ENCODE measurements around the gene NKTR.

Gene NKTR

DNA sequence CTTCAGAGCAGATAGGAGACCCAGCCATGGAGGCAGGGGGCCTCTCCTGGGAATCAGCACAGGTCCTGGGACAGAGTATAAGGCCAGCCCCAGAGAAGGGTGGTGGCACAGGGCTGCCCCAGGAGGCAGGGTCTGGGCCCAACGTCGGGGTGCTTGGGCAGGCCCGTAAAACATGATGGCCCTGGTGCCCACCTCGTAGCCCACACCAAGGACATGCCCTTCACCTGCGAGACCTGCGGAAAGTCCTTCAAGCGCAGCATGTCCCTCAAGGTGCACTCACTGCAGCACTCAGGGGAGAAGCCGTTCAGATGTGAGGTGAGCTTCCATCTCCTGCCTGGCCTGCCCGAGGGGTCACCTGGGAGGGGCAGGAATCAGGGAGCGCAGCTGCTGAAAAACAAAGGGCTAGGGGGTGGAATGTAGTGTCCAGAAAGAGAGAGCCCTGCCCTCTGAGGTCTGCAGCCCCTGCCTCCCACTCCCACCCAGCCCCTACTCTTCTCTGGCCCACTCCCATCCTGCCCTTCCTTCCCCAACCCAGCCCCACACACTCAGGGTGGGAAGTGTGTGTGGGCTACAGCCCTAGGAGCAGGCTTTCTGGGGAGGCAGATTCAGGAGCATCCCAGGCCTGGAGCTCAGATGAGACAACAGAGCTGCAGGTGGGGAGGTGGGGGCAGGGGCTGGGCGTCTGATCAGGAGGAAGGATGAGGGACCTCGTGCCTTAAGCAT, 62.5 kb downstream of the NKTR start:
- DNase-seq (ENCODE audit: low read depth), result no peak

DNA sequence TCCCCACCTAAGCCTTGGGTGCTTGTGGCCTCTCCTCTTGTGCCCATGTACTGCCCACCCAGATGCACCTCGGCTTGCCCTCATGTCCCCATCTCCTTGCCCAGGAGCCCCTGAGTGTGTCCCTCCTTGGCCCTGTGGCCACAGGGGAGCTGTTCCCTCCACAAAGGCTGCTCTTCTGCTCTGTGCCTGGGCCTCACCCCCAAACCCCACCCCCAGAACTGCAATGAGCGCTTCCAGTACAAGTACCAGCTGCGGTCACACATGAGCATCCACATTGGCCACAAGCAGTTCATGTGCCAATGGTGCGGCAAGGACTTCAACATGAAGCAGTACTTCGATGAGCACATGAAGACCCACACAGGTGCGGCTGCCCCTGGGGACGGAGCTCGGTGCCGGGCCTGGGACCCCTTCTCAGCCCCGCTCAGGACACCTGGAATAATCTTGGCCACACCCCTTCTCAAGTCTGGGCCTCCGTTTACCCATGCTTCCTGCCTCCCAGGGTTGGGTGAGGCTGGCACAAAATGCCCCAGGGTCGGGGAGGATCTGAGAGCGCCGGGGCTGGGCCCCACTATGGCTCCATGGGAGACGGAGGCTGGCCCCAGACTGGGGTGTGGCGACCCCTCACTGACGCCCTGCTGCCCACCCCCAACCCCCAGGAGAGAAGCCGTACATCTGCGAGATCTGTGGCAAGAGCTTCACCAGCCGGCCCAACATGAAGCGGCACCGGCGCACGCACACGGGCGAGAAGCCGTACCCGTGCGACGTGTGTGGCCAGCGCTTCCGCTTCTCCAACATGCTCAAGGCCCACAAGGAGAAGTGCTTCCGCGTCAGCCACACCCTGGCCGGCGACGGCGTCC, 63.3 kb downstream of the NKTR start:
- no peak for DNase-seq (ENCODE audit: low read depth)

DNA sequence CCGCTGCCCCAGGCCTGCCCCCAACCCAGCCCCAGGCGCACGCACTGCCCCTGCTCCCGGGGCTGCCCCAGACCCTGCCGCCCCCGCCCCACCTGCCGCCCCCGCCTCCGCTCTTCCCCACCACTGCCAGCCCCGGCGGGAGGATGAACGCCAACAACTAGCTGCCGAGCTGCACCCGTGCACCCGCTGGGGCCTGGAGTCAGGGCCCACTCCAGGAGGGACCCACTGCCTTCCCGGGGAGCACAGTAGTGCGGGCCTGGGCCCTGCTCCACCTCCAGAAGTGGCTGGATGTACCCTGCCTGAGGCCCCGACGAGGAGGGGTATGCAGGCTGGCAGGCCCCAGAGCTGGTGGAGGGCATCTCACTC, 63.9 kb downstream of the NKTR start:
- no peak for DNase-seq (ENCODE audit: low read depth)

DNA sequence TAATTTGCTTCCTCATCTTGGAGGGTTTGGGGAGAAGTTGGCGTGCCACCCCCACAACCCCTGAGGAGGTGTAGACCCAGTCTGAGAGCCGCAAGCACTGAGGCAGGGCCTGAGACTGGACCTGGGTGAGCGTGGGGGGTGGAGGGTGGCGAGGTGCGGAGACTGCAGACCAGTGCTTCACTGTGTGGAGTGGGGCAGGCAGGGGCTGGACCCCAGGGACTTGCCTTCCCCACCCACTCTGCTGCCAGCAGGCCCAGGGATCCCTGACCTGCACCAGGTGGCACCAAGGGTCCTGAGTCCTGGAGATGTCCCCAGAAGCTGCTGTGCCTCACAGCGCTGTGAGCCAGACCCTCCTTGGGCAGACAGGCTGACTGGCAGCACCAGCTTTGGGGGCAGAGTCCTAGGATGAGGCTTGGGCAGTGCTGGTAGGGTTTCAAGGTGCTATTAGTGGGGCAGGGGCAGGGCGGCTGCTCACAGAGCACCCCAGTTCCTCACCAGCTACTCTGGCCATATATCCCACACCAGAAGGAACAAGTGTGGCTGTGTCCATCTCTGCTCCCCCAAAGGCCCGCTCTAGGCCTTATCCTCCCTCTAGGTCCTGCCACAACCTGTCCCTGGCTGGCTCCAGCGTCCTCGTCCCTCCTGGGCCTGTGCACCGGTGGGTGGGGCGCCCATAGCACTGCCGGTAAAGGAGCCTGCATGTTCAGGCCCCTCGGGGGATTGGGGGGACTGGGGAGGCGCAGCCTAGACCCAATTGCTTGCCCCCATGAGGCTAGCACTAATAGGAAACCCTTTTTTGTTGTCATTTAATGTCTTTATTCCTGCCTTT, 64.8 kb downstream of the NKTR start:
- no peak for DNase-seq (ENCODE audit: low read depth)

DNA sequence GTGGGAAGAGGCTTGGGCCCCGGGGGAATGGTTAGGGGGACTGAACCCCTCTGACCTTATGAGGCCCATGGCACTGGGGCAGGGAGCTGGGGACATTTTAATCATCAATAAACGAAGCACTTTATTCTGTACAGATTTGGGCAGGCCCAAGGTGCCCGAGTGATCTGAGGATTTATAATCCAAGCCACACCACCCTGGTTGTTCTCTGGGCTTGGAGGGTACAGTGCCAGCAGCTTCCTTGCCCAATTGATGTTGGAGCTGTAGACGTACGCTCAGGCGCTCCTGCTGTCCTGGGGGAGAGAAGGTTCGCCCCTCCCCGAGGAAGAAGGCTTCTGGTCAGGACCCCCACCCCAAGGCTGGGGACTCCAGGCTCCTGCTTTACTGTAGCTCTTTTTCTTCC, 65.5 kb downstream of the NKTR start:
- no peak for DNase-seq (ENCODE audit: low read depth)

DNA sequence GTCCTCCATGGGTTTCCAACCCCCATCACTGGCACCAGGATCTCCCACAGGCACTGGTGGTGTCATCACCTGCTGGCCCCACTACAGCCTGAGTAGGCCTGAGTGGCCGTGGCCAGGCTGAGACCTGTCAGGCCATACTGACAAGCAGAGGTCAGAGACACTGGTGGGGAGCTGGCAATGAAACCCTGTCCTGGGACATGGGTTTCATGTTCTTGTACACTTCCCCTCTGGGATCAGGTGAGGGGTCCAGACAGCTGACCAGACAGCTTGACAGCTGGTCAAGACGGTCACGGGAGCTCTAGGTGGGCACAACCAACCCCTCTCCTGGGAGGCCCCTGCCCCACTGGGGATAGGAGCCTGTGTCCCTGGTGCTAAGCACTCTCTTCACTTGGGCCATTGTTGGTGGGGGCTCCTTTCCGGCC, 66.1 kb downstream of the NKTR start:
- DNase-seq (ENCODE audit: low read depth), result no peak

DNA sequence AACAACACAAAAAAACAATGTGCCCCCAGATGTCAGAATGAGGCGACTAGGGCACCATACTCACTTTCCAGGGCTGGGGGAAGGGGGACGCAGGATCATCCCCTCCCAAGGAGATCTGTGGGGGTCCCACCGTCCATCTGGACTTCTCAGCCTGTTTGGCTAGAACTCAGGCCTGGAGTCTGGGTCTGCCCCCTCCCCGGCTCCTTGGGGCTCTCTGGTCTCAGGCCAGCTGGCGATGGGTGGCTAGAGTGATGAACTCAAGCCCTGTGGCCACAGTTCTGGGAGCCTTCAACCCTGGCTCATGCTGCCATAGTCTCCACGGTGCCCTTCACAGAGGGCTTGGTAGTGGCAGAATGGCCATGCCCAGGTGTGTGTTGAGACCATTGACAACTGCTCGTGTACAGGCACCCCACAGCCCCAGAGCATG, 66.6 kb downstream of the NKTR start:
- no peak for DNase-seq (ENCODE audit: low read depth)

DNA sequence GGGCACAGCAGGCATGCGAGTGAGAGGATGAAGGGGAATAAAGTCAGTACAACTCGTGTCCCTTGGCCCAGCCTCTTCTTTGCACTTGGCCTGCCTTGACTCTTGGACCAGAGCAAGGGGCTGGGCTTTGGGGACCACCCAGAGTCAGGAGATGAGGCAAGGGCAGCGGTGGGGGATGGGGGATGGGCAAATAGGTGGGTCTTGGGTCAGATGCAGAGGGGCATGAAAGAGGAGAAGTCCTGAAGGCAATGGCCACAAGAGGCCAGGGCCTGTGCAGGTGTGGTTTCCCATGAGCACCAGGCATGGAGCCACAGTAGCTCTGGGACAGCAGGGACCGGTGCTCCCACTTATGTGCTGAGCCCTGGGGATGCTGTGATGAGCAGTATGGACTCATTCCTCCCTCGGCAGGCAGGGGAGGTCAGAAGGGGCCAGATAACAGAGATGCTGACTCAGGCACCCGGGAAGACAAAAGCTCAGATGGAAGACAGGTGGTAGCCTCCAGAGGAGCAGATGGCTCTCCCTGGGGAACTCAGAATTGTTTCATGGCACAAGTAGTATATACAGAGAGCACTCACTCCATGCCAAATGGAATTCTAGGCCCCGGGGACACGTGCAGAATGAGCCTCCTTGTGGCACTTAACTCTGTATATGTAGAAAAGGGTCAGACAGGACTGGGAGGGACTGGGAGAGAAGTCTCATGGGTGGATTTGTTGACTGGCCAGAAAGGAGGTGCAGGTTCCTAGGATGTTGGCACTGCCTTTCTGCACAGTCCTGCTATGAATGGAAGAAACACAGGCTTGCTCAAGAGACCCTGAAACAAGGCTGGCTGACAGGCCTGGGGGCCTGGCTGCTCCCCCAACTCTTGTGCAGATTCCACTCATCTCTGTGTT, 67.3 kb downstream of the NKTR start:
- DNase-seq (ENCODE audit: low read depth), result no peak

DNA sequence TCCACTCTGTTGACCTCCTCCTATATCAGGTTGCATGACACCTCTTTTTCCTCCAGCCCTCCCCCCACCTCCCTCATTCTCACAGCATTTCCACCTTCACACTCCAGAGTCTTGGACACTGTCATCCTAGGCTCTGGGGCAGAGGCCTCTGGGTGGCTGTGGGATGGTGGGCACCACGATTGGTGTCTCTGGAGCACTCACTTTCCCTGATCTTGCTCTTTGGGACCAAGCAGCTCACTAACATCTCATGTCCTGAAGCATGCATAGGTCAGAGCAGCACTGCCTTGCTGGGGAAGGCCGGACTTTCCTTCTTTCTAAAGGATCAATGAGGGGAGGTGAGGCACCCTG, 67.9 kb downstream of the NKTR start:
- DNase-seq (ENCODE audit: low read depth), result no peak

DNA sequence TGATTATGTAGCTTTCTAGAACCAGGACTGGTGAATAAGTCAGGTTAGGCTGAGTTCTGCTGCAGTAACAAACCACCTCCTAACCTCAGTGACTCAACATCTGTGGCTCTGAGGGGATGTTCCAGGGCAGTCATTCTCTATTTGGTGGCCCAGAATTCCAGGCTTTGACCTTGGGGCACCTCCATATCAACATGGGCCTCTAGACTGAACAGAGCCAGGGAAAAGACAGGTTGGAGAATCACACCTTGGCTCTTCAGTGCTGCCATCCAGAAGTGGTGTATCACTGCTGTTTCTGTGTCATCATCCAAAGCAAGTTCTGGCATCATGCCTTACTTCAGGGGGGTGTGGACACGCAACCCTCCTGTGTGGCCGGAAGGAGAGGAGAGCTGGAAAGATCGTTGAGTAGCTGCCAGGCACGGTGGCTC, 68.3 kb downstream of the NKTR start:
- no peak for DNase-seq (ENCODE audit: low read depth)

DNA sequence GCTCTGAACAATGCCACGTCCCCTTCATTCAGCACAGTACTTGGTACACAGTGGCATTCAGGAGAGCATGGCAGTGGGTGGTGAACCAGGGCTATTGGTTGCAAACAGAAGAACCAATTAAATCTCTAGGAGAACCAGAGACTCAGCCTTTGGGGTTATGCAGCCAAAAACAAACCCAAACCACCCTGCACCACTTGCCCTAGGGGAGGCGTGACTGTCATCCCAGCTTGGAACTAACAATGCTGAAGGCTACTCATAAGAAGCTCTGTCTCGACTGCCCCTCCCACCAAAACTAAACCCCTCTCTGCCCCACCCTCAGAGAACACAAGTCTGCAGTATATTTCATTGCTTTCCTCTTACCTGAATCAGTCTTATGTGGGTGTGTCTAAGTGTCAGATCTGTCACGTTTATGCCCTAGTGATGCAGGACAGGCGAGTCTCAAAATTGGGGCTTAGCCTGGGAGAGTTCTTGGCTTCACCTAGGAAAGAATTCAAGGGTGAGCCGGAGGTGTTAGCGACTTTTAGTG, 69.6 kb downstream of the NKTR start:
- no peak for DNase-seq (ENCODE audit: low read depth)

DNA sequence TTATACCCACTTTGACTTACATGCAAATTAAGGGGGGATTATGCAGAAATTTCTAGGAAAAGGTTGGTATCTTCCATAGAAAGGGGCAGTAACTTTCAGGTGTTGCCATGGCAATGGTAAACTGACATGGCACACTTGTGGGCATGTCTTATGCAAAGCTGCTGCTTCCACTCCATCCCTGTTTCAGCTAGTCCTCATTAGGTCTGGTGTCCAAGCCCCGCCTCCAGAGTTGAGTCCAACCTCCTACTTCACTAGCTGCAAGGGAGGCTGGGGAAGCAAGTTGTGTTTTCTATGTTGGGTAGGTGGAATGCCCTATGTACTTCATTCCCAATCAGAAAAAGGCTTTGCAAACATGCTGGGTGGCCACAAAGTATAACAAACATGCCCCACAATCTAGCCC, 70.2 kb downstream of the NKTR start:
- DNase-seq (ENCODE audit: low read depth), result no peak

DNA sequence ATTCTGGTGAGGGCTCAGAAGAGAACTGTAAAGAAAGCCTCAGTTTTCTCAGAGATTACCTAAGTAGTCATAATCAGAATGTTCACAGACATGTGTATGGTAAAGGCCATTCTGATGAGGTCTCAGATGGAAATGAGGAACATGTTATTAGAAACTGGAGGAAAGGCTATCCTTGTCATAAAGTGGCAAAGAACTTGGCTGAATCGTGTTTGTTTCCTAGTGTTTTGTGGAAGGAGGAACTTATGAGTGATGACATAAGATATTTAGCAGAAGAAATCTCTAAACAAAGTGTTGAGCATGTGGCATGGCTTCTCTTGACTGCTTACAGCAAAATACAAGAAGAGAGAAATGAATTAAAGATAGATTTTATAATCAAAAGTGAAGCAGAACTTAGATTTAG, 72.0 kb downstream of the NKTR start:
- no peak for DNase-seq (ENCODE audit: low read depth)

DNA sequence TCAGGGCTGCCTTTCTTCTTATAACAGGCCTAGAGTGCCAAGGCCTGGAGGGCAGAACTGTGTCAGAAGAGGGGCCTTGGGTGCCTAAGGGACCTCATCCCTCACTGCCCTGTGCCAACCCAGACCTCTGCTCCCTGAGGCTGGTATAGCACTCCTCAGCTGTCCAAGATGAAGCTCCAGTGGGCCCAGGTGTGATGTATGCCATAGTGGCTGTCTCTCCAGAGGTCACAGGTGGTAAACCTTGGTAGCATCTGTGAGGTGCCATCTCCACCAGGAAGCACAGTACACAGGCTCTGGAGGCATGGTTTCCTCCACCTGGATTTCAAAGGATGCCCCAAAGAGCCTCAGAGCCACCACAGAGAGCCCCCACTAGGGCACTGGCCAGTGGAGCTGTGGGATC, 72.6 kb downstream of the NKTR start:
- no peak for DNase-seq (ENCODE audit: low read depth)

DNA sequence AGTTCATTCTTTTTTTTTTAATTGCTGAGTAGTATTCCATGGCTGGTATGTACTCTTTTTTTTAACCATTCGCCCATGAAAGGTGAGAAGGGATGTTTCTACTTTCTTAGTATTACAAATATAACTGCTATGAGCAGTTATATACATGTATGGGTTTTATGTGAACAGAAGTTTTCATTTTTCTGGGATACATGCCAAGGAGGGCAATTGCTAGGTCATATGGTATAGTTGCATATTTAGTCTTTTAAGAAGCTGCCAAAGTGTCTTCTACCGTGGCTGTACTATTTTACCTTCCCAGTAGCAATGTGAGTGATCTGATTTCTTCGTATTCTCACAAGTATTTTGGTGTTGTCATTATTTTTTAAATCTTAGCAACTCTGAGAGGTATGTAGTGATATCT, 73.7 kb downstream of the NKTR start:
- DNase-seq (ENCODE audit: low read depth), result no peak

DNA sequence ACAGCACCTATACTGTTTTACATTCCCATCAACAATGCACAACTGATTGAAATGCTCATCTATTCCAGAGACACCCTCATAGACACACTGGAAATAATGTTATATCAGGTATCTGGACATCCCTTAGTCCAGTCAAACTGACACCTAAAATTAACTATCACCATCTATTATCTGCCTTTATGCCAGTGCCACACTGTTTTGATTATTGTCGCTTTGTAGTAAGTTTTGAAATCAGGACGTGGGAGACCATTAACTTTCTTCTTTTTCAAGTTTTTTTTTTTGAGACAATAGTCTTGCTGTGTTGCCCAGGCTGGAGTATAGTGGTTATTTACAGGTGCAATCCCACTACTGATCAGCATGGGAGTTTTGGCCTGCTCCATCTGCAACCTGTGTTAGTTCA, 75.4 kb downstream of the NKTR start:
- DNase-seq (ENCODE audit: low read depth), result no peak

DNA sequence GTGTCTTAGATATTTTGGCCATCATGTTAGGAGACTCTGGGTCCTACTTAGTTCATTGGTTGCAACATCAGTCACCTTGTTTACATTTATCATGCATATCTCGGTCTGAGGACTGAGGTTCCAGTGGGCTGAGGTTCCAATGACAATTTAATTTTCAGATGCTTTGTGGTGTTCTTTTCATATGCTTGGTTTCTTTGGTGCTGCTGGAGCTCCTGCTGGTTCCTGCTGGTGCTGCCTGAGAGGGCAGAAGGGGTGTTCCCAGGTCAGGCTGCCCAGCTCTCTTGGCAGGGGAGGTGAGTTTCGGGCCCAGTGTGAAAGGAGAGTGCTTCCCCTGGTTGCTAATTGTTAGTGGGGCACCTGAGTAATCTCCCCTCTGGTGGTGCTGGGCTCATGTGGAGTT, 78.0 kb downstream of the NKTR start:
- no peak for DNase-seq (ENCODE audit: low read depth)

DNA sequence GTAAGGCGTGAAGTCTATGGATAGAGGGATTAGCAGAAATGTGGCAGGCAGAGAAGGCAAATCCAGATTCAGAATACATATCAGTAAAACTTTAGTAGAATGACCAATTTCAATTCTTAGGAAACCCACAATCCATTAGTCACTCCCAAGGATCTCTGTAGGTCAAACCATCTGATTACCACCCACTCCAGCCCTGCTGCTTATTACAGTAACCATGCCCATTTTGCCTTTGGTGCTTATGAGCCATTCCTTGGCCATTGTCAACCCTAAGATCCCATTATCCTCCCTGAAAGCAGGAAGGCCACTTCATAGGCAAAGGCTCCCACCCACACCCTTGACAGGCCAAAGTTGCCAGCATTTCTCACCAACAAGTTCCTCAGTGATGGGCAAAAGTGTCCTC, 79.8 kb downstream of the NKTR start:
- no peak for DNase-seq (ENCODE audit: low read depth)

DNA sequence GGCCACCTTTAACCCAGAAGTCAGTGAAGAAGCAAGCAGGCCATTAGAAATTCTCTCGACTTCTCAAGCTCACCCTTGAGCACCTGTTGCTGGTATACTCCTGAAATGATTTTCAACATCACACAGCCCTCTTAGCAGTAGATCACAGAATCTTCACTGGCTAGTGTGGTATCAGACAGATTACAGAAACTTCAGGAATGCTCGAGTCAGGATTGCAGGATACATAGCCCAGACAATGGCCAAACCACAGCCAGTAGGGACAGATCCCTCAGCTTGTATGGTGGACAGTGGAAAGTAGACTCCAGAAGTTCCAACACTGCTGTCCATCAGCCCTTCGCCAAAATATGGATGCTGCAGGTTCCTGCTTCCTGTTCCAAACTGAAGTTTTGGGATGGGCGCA, 80.3 kb downstream of the NKTR start:
- DNase-seq (ENCODE audit: low read depth), result no peak

DNA sequence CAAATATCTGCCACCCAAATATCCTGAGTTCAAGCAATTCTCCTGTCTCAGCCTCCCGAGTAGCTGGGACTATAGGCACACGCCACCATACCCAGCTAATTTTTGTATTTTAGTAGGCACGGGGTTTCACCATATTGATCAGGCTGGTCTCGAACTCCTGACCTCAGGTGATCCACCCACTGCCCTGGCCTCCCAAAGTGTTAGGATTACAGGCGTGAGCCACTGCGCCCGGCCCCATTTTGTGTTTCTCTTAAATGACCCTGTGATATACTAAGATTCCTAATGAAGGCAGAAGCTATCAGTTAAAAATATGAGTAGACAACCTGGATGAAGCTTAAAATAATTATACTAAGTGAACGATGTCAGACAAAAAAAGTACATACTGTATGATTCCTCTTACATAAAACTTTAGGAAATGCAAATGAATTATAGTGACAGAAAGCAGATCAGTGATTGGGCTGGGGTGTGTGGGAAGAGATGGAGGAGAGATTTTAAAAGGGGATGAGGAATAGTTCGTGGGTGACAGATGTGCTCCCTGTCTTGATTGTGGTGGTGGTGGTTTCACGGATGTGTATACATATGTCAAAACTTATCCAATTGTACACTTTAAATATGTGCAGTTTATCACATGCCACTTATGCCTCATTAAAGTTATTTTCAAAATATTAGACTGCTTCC, 81.0 kb downstream of the NKTR start:
- no peak for DNase-seq (ENCODE audit: low read depth)

Measured in HS-27A (cell line).